SK-N-SH (cell line): Measurements from ENCODE around the gene RERGL. TPM values are rescaled to one million over a fixed set of nuclear protein-coding genes. Genes with fewer than 3 reads are reported as not detected.

ENCODE experiments used
- CTCF ChIA-PET: fragments of 300-600, 350-600 bp; formaldehyde crosslinking; extraction: SDS; loops from one replicate; lab custom pipeline; 2021; lab: Yijun Ruan, JAX
- POLR2A ChIA-PET: fragments of 350-600 bp; sonication (Branson Sonifier 250); formaldehyde crosslinking; extraction: SDS; loops from one replicate; lab custom pipeline; 2020; ENCODE audit warnings: antibody characterized with exemption, inconsistent platforms; lab: Yijun Ruan, JAX
- DNase-seq: peaks from one replicate; pipeline ENCODE4 v3.0.0; 2012
- H2AFZ ChIP-seq: fragments of 200-600 bp; sonication (generic); 2 replicates; pipeline ENCODE4 v1.8.1; 2016; ENCODE audit warnings: antibody characterized with exemption, mild to moderate bottlenecking, low read depth
- H3F3A ChIP-seq: fragments of 200-600 bp; sonication (generic); replicated peaks from 2 replicates; pipeline ENCODE3; 2016; ENCODE audit warnings: antibody characterized with exemption, mild to moderate bottlenecking; ENCODE audit not compliant: insufficient read depth
- H3K27ac ChIP-seq, 2 experiments: fragments of 200-500 bp in 1 of 2; fragments of 200-600 bp in 1 of 2; sonication (Bioruptor generic) in 1 of 2; sonication (generic), shearing (Covaris generic) in 1 of 2; 2 replicates each; pipeline versions ENCODE4 v1.5.1 to v1.6.1; 2014 to 2016; ENCODE audit warnings: low read depth in 2 of 2, inconsistent platforms in 1 of 2, low read length in 1 of 2, mild to moderate bottlenecking in 1 of 2, mixed read lengths in 1 of 2
- H3K27me3 ChIP-seq: fragments of 200-600 bp; sonication (generic), shearing (Covaris generic); 2 replicates; pipeline ENCODE4 v1.6.1; 2016; ENCODE audit warnings: mixed run types; ENCODE audit not compliant: insufficient read depth
- H3K36me3 ChIP-seq, 2 experiments: fragments of 200-500 bp in 1 of 2; fragments of 200-600 bp in 1 of 2; sonication (Bioruptor generic) in 1 of 2; sonication (generic) in 1 of 2; replicated peaks in 1 of 2; 2 replicates each; pipeline versions ENCODE3 to v1.5.1; 2014 to 2016; ENCODE audit warnings: low read length in 1 of 2, mild to moderate bottlenecking in 1 of 2; ENCODE audit not compliant: insufficient read depth in 2 of 2, control insufficient read depth in 1 of 2
- H3K4me1 ChIP-seq, 2 experiments: fragments of 200-500 bp in 1 of 2; fragments of 200-600 bp in 1 of 2; sonication (Bioruptor generic) in 1 of 2; sonication (generic), shearing (Covaris generic) in 1 of 2; 2 replicates each; pipeline versions ENCODE4 v1.5.1 to v1.6.1; 2014 to 2016; ENCODE audit warnings: low read depth in 1 of 2, low read length in 1 of 2, mixed run types in 1 of 2; ENCODE audit not compliant: insufficient read depth in 2 of 2, control insufficient read depth in 1 of 2
- H3K4me2 ChIP-seq: fragments of 200-600 bp; sonication (generic), shearing (Covaris generic); 2 replicates; pipeline ENCODE4 v1.6.1; 2017; ENCODE audit warnings: mixed run types
- H3K4me3 ChIP-seq, 2 experiments: fragments of 200-500 bp in 1 of 2; fragments of 200-600 bp in 1 of 2; sonication (Bioruptor generic) in 1 of 2; sonication (generic), shearing (Covaris generic) in 1 of 2; 2 replicates each; pipeline versions ENCODE4 v1.5.1 to v1.8.1; 2014 to 2016; ENCODE audit warnings: low read depth in 2 of 2, inconsistent platforms in 1 of 2, low read length in 1 of 2, mild to moderate bottlenecking in 1 of 2, mixed read lengths in 1 of 2, moderate library complexity in 1 of 2
- H3K79me2 ChIP-seq: fragments of 200-600 bp; sonication (generic); 2 replicates; pipeline ENCODE4 v1.8.1; 2017; ENCODE audit warnings: mild to moderate bottlenecking; ENCODE audit not compliant: insufficient read depth
- H3K9ac ChIP-seq: fragments of 200-600 bp; sonication (generic); 2 replicates; pipeline ENCODE4 v1.6.1; 2017; ENCODE audit warnings: mixed run types
- H3K9me2 ChIP-seq: fragments of 200-600 bp; sonication (generic); 2 replicates; pipeline ENCODE4 v1.6.1; 2017; ENCODE audit warnings: mixed run types
- H3K9me3 ChIP-seq: fragments of 200-600 bp; sonication (generic); 2 replicates; pipeline ENCODE4 v1.6.1; 2017; ENCODE audit warnings: mixed run types, mild to moderate bottlenecking, moderate library complexity
- H4K20me1 ChIP-seq: fragments of 200-600 bp; sonication (generic); 2 replicates; pipeline ENCODE4 v1.6.1; 2017; ENCODE audit warnings: mild to moderate bottlenecking, mixed run types; ENCODE audit not compliant: insufficient read depth
- CHD2 ChIP-seq: fragments of 150-350 bp; IDR thresholded peaks from 2 replicates; pipeline ENCODE4 v1.6.1; 2018; ENCODE audit warnings: low read length; ENCODE audit not compliant: partially characterized antibody
- FOSL2 ChIP-seq: IDR thresholded peaks from 2 replicates; pipeline ENCODE4 v1.4.0; 2012; ENCODE audit warnings: low read depth, mild to moderate bottlenecking, moderate library complexity, borderline replicate concordance
- FOXM1 ChIP-seq: IDR thresholded peaks from 2 replicates; pipeline ENCODE4 v1.4.0; 2012; ENCODE audit warnings: low read depth, mild to moderate bottlenecking
- GABPA ChIP-seq: IDR thresholded peaks from 2 replicates; pipeline ENCODE4 v1.4.0; 2012; ENCODE audit warnings: low read depth, mild to moderate bottlenecking
- IRF3 ChIP-seq: fragments of 150-350 bp; IDR thresholded peaks from 2 replicates; pipeline ENCODE4 v1.6.1; 2016; ENCODE audit warnings: mild to moderate bottlenecking, low read depth, low read length
- JUND ChIP-seq: IDR thresholded peaks from 2 replicates; pipeline ENCODE4 v1.4.0; 2012
- MAX ChIP-seq: IDR thresholded peaks from 2 replicates; pipeline ENCODE4 v1.4.0; 2012; ENCODE audit warnings: low read depth
- MXI1 ChIP-seq: IDR thresholded peaks from 2 replicates; pipeline ENCODE4 v1.6.1; 2012; ENCODE audit warnings: mild to moderate bottlenecking, low read depth, low read length, improper control_type of control experiment
- NFIC ChIP-seq: IDR thresholded peaks from 2 replicates; pipeline ENCODE4 v1.4.0; 2012; ENCODE audit warnings: borderline replicate concordance
- POLR2AphosphoS5 ChIP-seq: IDR thresholded peaks from 2 replicates; pipeline ENCODE4 v1.6.1; 2012; ENCODE audit warnings: low read depth, low read length
- RAD21 ChIP-seq: IDR thresholded peaks from 2 replicates; pipeline ENCODE4 v1.6.1; 2012; ENCODE audit warnings: mild to moderate bottlenecking, low read length
- RCOR1 ChIP-seq: fragments of 150-350 bp; IDR thresholded peaks from 2 replicates; pipeline ENCODE4 v1.6.1; 2017; ENCODE audit warnings: antibody characterized with exemption, low read length
- RFX5 ChIP-seq: IDR thresholded peaks from 2 replicates; pipeline ENCODE4 v1.6.1; 2012; ENCODE audit warnings: mild to moderate bottlenecking, improper control_type of control experiment, low read length
- SIN3A ChIP-seq: IDR thresholded peaks from 2 replicates; pipeline ENCODE4 v1.6.1; 2012; ENCODE audit warnings: low read depth, mild to moderate bottlenecking, low read length, moderate library complexity, borderline replicate concordance
- TCF12 ChIP-seq: IDR thresholded peaks from 2 replicates; pipeline ENCODE4 v1.4.0; 2012
- TEAD4 ChIP-seq: IDR thresholded peaks from 2 replicates; pipeline ENCODE4 v1.4.0; 2012; ENCODE audit warnings: mild to moderate bottlenecking, borderline replicate concordance; ENCODE audit not compliant: insufficient read depth
- USF1 ChIP-seq: IDR thresholded peaks from 2 replicates; pipeline ENCODE4 v1.4.0; 2012; ENCODE audit warnings: low read depth, borderline replicate concordance
- WGBS: methylation state at CpG from one replicate; pipeline ENCODE4 v1.1.6; 2017; ENCODE audit warnings: low lambda C conversion rate; 5-methylcytosine and 5-hydroxymethylcytosine counted together
- polyA plus RNA-seq, 3 experiments: library from polyadenylated mRNA; depleted of rRNA; stranded (reverse); fragments of >200 nt; gene quantifications; 2 replicates each; pipeline ENCODE4 v1.2.3, GENCODE V29; 2012
- TF ChIP-seq, protein P1 (sequence below): fragments of 200-600 bp; sonication (generic); IDR thresholded peaks from 2 replicates; pipeline ENCODE4 v1.6.1; 2017; ENCODE audit warnings: antibody characterized with exemption, mild to moderate bottlenecking, moderate library complexity

The RERGL gene
- polyA plus RNA-seq, 1 of the 3 experiments (the other 2 are of a cell fraction), result 0.13 TPM

DNA sequence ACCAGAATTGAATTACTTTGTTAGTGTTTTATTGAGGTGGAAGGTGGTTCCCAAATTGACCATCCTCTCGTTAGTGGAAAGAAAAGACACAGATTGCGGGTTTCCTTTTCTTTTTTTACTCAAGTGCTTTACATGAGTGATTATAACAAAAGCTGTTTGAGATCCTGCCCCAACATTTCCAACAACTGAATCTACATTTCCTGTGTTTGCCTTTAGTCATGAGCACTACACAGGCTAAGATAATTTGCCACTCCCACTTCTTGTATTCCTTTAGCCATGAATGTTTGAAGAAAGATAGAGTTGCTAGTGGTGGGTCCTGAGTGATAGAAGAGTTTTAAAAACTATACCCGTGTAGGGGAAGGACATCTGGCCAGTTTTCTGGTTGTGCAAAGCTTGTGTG, 16.0 kb downstream of the RERGL start:
- TF ChIP-seq FOXM1, result no peak
- TF ChIP-seq, all 33 proteins: peak for 0
- Histone ChIP-seq H3K4me2 (no peak overlapping the region), H3K4me1 (no peaks in the 10 kb centered on the region), H3F3A (no peaks in the 10 kb centered on the region), H3K4me3 (no peak overlapping the region), H2AFZ (no peak overlapping the region), H3K9me2 (no peaks in the 10 kb centered on the region), H3K9ac (no peak overlapping the region), H3K79me2 (no peaks in the 10 kb centered on the region), H3K9me3 (no peaks in the 10 kb centered on the region), H3K27ac (no peak overlapping the region), H3K36me3 (no peaks in the 10 kb centered on the region), H3K27me3 (no peaks in the 10 kb centered on the region; the same call in 1 of the 2 replicates), H4K20me1 (no peaks in the 10 kb centered on the region)
- POLR2A ChIA-PET, result no interaction called here
- WGBS, result 2% methylated on average over 3 of the region's 3 CpGs
- CTCF ChIA-PET, result no interaction called here
- DNase-seq, result no peak

- POLR2A ChIA-PET, result no interaction called here
These were observed 17.3 kb downstream of the RERGL start for GRCh38 chr12:18072723-18073122.

More at GRCh38 chr12:18072723-18073122, 17.3 kb downstream of the RERGL start:
- no peak for DNase-seq
- WGBS, result 24% methylated on average over 12 of the region's 14 CpGs
- Histone ChIP-seq H3K9me3 (no peaks in the 10 kb centered on the region), H4K20me1 (no peaks in the 10 kb centered on the region), H3F3A (no peaks in the 10 kb centered on the region), H3K27ac (no peak overlapping the region), H3K9me2 (no peaks in the 10 kb centered on the region), H3K9ac (no peak overlapping the region), H3K79me2 (no peaks in the 10 kb centered on the region), H3K4me2 (no peak overlapping the region), H3K27me3 (no peaks in the 10 kb centered on the region; the same call in 1 of the 2 replicates), H3K4me3 (no peak overlapping the region), H3K36me3 (no peaks in the 10 kb centered on the region), H2AFZ (no peak overlapping the region), H3K4me1 (no peaks in the 10 kb centered on the region)
- CTCF ChIA-PET, result no interaction called here
- no peak for TF ChIP-seq RAD21
- no peak for TF ChIP-seq FOSL2
- no peak for TF ChIP-seq CHD2
- TF ChIP-seq, protein P1, sequence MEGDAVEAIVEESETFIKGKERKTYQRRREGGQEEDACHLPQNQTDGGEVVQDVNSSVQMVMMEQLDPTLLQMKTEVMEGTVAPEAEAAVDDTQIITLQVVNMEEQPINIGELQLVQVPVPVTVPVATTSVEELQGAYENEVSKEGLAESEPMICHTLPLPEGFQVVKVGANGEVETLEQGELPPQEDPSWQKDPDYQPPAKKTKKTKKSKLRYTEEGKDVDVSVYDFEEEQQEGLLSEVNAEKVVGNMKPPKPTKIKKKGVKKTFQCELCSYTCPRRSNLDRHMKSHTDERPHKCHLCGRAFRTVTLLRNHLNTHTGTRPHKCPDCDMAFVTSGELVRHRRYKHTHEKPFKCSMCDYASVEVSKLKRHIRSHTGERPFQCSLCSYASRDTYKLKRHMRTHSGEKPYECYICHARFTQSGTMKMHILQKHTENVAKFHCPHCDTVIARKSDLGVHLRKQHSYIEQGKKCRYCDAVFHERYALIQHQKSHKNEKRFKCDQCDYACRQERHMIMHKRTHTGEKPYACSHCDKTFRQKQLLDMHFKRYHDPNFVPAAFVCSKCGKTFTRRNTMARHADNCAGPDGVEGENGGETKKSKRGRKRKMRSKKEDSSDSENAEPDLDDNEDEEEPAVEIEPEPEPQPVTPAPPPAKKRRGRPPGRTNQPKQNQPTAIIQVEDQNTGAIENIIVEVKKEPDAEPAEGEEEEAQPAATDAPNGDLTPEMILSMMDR, result no peak
- TF ChIP-seq TEAD4, result no peak
- no peak for TF ChIP-seq MXI1
- no peak for TF ChIP-seq TCF12
- no peak for TF ChIP-seq USF1
- TF ChIP-seq MAX, result no peak
- TF ChIP-seq RCOR1, result no peak
- TF ChIP-seq JUND, result no peak
- TF ChIP-seq GABPA, result no peak
- TF ChIP-seq POLR2AphosphoS5, result no peak
- TF ChIP-seq RFX5, result no peak
- TF ChIP-seq SIN3A, result no peak
- no peak for TF ChIP-seq NFIC
- TF ChIP-seq IRF3, result no peak
